Glomerular endothelial cell (primary cell): ENCODE results near the gene EBI3. TPM values are rescaled to one million over a fixed set of nuclear protein-coding genes. Genes with fewer than 3 reads are reported as not detected.
"Not testable (repeated sequence)": the region's sequence is repeated elsewhere in the genome, so short reads cannot be mapped to it uniquely, and the experiment has no call there.

Experiments
- DNase-seq: peaks from one replicate; pipeline ENCODE4 v3.0.0-alpha.2; 2011; ENCODE audit warnings: low read depth, low spot score; ENCODE audit errors: extremely low read depth
- total RNA-seq: library from RNA; depleted of rRNA; stranded (reverse); fragments of >200 nt; gene quantifications from 2 replicates; pipeline ENCODE4 v1.2.3, GENCODE V29; 2015

The EBI3 gene
- total RNA-seq, 1 donor from 2014 or later: 14.2 TPM

- no peak for DNase-seq
Measured at GRCh38 chr19:4233282-4233853, 4.0 kb downstream of the EBI3 start.

- no peak for DNase-seq
Measured at GRCh38 chr19:4234142-4234861, 5.0 kb downstream of the EBI3 start.

GRCh38 chr19:4234862-4235201, 5.5 kb downstream of the EBI3 start:
- DNase-seq: no peak

GRCh38 chr19:4237510-4237909, 8.2 kb downstream of the EBI3 start:
- not testable (repeated sequence) for DNase-seq

GRCh38 chr19:4238831-4239230, 9.5 kb downstream of the EBI3 start:
- DNase-seq: no peak

GRCh38 chr19:4241824-4242430, 12.6 kb downstream of the EBI3 start:
- DNase-seq: no peak

GRCh38 chr19:4245938-4246337, 16.6 kb downstream of the EBI3 start:
- DNase-seq: not testable (repeated sequence)

GRCh38 chr19:4246767-4247593, 17.7 kb downstream of the EBI3 start, which contains the start of gene YJU2:
YJU2 (plus strand) TSS chr19:4247080; CDS start chr19:4247147, 67 bp downstream.
- peak; percentile 97 for DNase-seq

GRCh38 chr19:4256563-4256962, 27.2 kb downstream of the EBI3 start:
- no peak for DNase-seq

- no peak for DNase-seq
Measured at GRCh38 chr19:4257025-4257424, 27.7 kb downstream of the EBI3 start.

- no peak for DNase-seq
Measured at GRCh38 chr19:4258181-4258580, 28.9 kb downstream of the EBI3 start.

GRCh38 chr19:4260613-4261191, 31.4 kb downstream of the EBI3 start:
- no peak for DNase-seq

- no peak for DNase-seq
Measured at GRCh38 chr19:4264812-4265211, 35.5 kb downstream of the EBI3 start.

GRCh38 chr19:4266253-4267000, 37.1 kb downstream of the EBI3 start:
- no peak for DNase-seq

GRCh38 chr19:4267101-4267900, 38.0 kb downstream of the EBI3 start:
- DNase-seq: no peak

- DNase-seq: no peak
Measured at GRCh38 chr19:4267901-4268815, 38.8 kb downstream of the EBI3 start.

- DNase-seq: no peak
Measured at GRCh38 chr19:4268816-4269430, 39.6 kb downstream of the EBI3 start.

- no peak for DNase-seq
Measured at GRCh38 chr19:4272894-4273293, 43.6 kb downstream of the EBI3 start.
